Fibroblast of lung (primary cell): ENCODE data around the gene ASTN2. TPM values are rescaled to one million over a fixed set of nuclear protein-coding genes. Genes with fewer than 3 reads are reported as not detected.

Experiments used
- DNase-seq, 2 donors: peaks; one replicate each; pipeline versions ENCODE4 v3.0.0 to v3.0.0-alpha.2; 2010; ENCODE audit warnings: low read depth in 2 of 2
- H2AFZ ChIP-seq: 2 replicates; pipeline ENCODE4 v1.5.1; 2012; ENCODE audit warnings: low read length, control low read depth, inconsistent platforms
- H3K27ac ChIP-seq: 2 replicates; pipeline ENCODE4 v1.5.1; 2011; ENCODE audit warnings: low read length, control low read depth; ENCODE audit not compliant: insufficient read depth
- H3K27me3 ChIP-seq: 2 replicates; pipeline ENCODE4 v1.5.1; 2011; ENCODE audit warnings: mild to moderate bottlenecking, low read length; ENCODE audit not compliant: control insufficient read depth, insufficient read depth
- H3K36me3 ChIP-seq: 2 replicates; pipeline ENCODE4 v1.5.1; 2011; ENCODE audit warnings: low read length; ENCODE audit not compliant: control insufficient read depth, insufficient read depth
- H3K4me1 ChIP-seq: 2 replicates; pipeline ENCODE4 v1.5.1; 2011; ENCODE audit warnings: low read length; ENCODE audit not compliant: control insufficient read depth, insufficient read depth; ENCODE audit errors: extremely low read depth
- H3K4me2 ChIP-seq: 2 replicates; pipeline ENCODE4 v1.5.1; 2011; ENCODE audit warnings: low read length, control low read depth; ENCODE audit not compliant: insufficient read depth; ENCODE audit errors: extremely low read depth
- H3K4me3 ChIP-seq, 4 experiments: fragments of 200-600 bp in 1 of 4; sonication (generic) in 1 of 4; replicated peaks in 1 of 4; 2 replicates each; pipeline ENCODE4 v1.5.1; 2011 to 2016; ENCODE audit warnings: low read length in 4 of 4, low read depth in 3 of 4, mild to moderate bottlenecking in 3 of 4, control low read depth in 2 of 4, inconsistent platforms in 1 of 4, mixed read lengths in 1 of 4; ENCODE audit not compliant: insufficient read depth in 1 of 4; ENCODE audit errors: control extremely low read depth in 1 of 4
- H3K79me2 ChIP-seq: 2 replicates; pipeline ENCODE4 v1.5.1; 2012; ENCODE audit warnings: mild to moderate bottlenecking, low read length, inconsistent platforms; ENCODE audit not compliant: control insufficient read depth, insufficient read depth
- H3K9ac ChIP-seq: 2 replicates; pipeline ENCODE4 v1.5.1; 2011; ENCODE audit warnings: mild to moderate bottlenecking, low read length, control low read depth; ENCODE audit not compliant: insufficient read depth
- H3K9me3 ChIP-seq: 2 replicates; pipeline ENCODE4 v1.5.1; 2012; ENCODE audit warnings: low read depth, low read length; ENCODE audit not compliant: control insufficient read depth, insufficient read depth
- H4K20me1 ChIP-seq: 2 replicates; pipeline ENCODE4 v1.5.1; 2011; ENCODE audit warnings: low read length; ENCODE audit not compliant: control insufficient read depth, insufficient read depth; ENCODE audit errors: extremely low read depth
- EZH2 ChIP-seq: IDR thresholded peaks from 2 replicates; pipeline ENCODE4 v1.5.1; 2012; ENCODE audit warnings: low read length, control low read depth, mild to moderate bottlenecking; ENCODE audit errors: missing control alignments
- polyA plus RNA-seq, 2 donors: library from polyadenylated mRNA; depleted of rRNA in 1 of 2; stranded (reverse) in 1 of 2; unstranded in 1 of 2; fragments of >200 nt; gene quantifications; 2 replicates each; pipeline ENCODE4 v1.2.1, GENCODE V29; 2011 to 2012; ENCODE audit warnings: missing spikeins in 1 of 2
- total RNA-seq: library from RNA; depleted of rRNA; stranded (reverse); fragments of >200 nt; gene quantifications from 2 replicates; pipeline ENCODE4 v1.2.1, GENCODE V29; 2014
- TF ChIP-seq, protein P1 (sequence below), 2 donors: IDR thresholded peaks in 1 of 2; conservative IDR thresholded peaks in 1 of 2; 1 replicate in 1 of 2; 2 replicates in 1 of 2; pipeline ENCODE4 v1.5.1; 2011 to 2012; ENCODE audit warnings: low read length in 2 of 2, control low read depth in 1 of 2, inconsistent platforms in 1 of 2, low read depth in 1 of 2, mild to moderate bottlenecking in 1 of 2

ASTN2 gene
- total and polyA plus RNA-seq, 2 donors (not counting 1 experiment from before 2014, with no cell fraction given), result 2.2 to 19.2 TPM

DNA sequence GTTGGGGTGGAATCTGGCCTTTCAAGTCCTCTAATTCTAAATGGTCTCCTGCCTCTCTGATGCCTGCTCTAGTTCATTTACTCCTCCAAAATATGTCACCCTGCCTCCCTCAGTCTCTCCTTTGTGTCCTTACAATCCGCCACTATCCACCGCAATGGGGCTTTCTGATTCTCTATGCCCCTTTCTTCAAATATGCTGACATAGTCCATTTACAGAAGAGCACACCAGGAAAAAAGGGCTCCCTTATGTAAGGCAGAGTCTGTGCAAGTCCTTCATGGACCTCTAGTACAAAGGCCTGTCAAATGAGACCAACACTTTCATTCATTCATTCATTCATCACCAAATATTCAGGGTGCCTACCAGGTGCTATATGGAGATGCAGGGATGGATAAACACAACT is 2.0 kb upstream of the ASTN2 start:
- no peaks in the 10 kb centered on the region for H4K20me1 ChIP-seq
- no peak for TF ChIP-seq EZH2
- TF ChIP-seq, protein P1, sequence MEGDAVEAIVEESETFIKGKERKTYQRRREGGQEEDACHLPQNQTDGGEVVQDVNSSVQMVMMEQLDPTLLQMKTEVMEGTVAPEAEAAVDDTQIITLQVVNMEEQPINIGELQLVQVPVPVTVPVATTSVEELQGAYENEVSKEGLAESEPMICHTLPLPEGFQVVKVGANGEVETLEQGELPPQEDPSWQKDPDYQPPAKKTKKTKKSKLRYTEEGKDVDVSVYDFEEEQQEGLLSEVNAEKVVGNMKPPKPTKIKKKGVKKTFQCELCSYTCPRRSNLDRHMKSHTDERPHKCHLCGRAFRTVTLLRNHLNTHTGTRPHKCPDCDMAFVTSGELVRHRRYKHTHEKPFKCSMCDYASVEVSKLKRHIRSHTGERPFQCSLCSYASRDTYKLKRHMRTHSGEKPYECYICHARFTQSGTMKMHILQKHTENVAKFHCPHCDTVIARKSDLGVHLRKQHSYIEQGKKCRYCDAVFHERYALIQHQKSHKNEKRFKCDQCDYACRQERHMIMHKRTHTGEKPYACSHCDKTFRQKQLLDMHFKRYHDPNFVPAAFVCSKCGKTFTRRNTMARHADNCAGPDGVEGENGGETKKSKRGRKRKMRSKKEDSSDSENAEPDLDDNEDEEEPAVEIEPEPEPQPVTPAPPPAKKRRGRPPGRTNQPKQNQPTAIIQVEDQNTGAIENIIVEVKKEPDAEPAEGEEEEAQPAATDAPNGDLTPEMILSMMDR (conservative IDR thresholded peaks at IDR 0.05 in 1 of 2, IDR thresholded peaks at IDR 0.05 in 1 of 2; ENCODE audit: low read depth in 1 of 2, low read length in 2 of 2), result no peak
- no peak overlapping the region for H3K9ac ChIP-seq
- no peaks in the 10 kb centered on the region for H3K4me1 ChIP-seq
- no peak for DNase-seq
- no peak overlapping the region for H3K27ac ChIP-seq
- H3K9me3 ChIP-seq, result no peaks in the 10 kb centered on the region
- H3K4me3 ChIP-seq, result no peak overlapping the region
- peaks cover 24% of the 10 kb centered on the region for H3K27me3 ChIP-seq
- no peaks in the 10 kb centered on the region for H3K36me3 ChIP-seq
- no peak overlapping the region for H2AFZ ChIP-seq
- H3K4me2 ChIP-seq, result no peak overlapping the region
- no peaks in the 10 kb centered on the region for H3K79me2 ChIP-seq

DNA sequence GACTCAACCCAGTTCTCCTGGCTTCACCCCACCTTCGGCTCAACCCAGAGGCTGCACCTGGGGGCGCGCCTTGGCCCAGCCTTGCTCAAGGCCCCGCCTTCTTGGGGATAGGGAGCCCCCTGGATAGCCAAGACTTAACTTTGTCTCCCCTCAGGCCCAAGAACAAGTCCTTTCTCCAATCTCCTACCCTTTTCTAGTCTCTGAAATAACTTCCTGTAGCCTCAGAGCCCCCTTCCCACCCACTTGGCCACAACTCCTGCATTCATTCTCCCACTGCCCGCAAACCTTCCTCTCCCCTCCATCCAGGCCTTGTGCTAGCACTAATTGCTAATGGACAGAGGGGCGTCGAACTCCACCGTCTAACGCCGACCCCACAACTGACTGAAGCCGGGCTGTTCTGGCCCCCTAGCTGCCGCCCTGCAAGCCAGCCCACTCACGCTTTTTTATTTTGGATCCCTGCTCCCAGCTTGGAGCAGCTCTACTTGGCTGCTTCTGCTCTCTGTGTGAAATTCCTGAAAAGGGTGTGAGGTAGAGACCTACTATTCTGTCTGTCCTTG is 579 bp upstream of the ASTN2 start:
- Histone ChIP-seq H4K20me1 (no peaks in the 10 kb centered on the region), H3K27me3 (peaks cover 24% of the 10 kb centered on the region), H3K4me2 (no peak overlapping the region), H3K4me3 (peak overlapping the region in 1 of 4 experiments; percentile 36), H3K4me1 (no peaks in the 10 kb centered on the region), H2AFZ (no peak overlapping the region), H3K9ac (no peak overlapping the region), H3K9me3 (no peaks in the 10 kb centered on the region), H3K27ac (no peak overlapping the region), H3K36me3 (no peaks in the 10 kb centered on the region), H3K79me2 (no peaks in the 10 kb centered on the region)
- TF ChIP-seq, protein P1 (conservative IDR thresholded peaks at IDR 0.05 in 1 of 2, IDR thresholded peaks at IDR 0.05 in 1 of 2; ENCODE audit: low read depth in 1 of 2, low read length in 2 of 2), result no peak
- no peak for TF ChIP-seq EZH2
- no peak for DNase-seq

DNA sequence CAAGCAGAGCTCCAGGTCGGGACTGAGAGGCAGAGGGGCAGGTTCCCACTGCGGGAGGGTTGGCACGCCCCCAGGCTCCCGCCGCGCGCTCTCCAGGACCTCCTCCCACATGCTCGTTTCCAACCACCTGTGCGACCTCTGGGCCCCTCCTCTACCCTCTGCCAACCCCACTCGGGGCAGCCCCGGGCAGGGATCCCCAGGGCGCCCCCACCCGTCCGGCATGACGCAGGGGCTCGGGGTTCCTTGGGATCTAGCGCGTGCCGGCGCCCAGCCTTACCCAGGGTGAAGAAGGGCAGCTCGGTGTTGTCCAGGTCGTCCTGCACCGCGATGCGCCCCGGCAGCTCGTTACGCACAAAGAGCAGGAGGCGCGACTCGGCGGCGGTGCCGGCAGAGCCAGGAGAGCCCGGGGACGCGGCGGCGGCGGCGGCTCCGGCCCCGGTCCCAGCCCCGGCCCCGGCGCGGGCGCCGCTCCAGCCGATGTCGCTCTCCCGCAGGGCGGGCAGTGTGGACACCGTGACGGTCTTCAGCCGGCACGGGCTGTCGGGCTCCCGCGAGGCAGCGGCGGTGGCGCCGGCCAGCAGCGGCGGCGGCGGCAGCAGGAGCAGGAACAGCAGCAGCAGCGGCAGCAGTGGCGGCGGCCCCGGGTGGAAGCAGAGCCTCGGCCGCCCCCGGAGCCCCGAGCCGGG is 494 bp downstream of the ASTN2 start:
- Histone ChIP-seq H3K27me3 (peaks cover 24% of the 10 kb centered on the region), H3K4me2 (peak overlapping the region; percentile 25), H3K9me3 (no peaks in the 10 kb centered on the region), H2AFZ (no peak overlapping the region), H3K79me2 (no peaks in the 10 kb centered on the region), H4K20me1 (no peaks in the 10 kb centered on the region), H3K27ac (no peak overlapping the region), H3K36me3 (no peaks in the 10 kb centered on the region), H3K4me1 (no peaks in the 10 kb centered on the region), H3K9ac (no peak overlapping the region), H3K4me3 (peak overlapping the region in 1 of 4 experiments; percentile 25)
- TF ChIP-seq EZH2, result peak; percentile 84
- TF ChIP-seq, protein P1 (conservative IDR thresholded peaks at IDR 0.05 in 1 of 2, IDR thresholded peaks at IDR 0.05 in 1 of 2; ENCODE audit: low read depth in 1 of 2, low read length in 2 of 2), result no peak
- peak in 1 of 2 donors; percentile 16 for DNase-seq
